ENCODE data around the gene VPS13D.
A peak's percentile ranks its signal among the peaks of the same experiment; 100 is the strongest.
"Not testable (repeated sequence)": the region's sequence is repeated elsewhere in the genome, so short reads cannot be mapped to it uniquely, and the experiment has no call there.

Gene VPS13D

DNA sequence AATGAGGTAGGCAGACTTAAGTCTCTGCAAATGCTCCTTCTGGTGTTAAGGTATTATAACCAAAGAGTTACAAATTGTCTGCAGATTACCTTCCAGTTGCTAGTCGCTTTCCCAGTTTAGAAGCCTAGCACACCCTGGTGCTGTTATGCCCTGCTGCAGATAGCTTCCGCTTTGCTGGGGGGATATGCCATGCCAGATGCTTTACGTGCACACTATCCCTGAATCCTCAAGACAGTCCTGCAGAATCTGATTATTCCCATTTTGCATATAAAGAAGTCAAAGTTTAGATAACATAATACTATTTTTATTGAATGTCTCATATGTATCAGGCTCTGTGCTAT, 221.7 kb downstream of the VPS13D start:
- Histone ChIP-seq H3K9ac (ENCODE audit: low read depth, low read length) (no peak overlapping the region), H3K27me3 (ENCODE audit: control insufficient read depth, insufficient read depth, low read length) (no peaks in the 10 kb centered on the region), H3K4me2 (ENCODE audit: low read length) (no peak overlapping the region), H3K36me3 (ENCODE audit: insufficient read depth, low read length) (peaks cover 10% of the 10 kb centered on the region), H3K9me3 (replicated peaks; ENCODE audit: low read length) (no peaks in the 10 kb centered on the region), H3K4me3 (ENCODE audit: low read length) (no peak overlapping the region), H3K4me1 (ENCODE audit: control insufficient read depth, insufficient read depth, low read length) (peaks cover 67% of the 10 kb centered on the region)

DNA sequence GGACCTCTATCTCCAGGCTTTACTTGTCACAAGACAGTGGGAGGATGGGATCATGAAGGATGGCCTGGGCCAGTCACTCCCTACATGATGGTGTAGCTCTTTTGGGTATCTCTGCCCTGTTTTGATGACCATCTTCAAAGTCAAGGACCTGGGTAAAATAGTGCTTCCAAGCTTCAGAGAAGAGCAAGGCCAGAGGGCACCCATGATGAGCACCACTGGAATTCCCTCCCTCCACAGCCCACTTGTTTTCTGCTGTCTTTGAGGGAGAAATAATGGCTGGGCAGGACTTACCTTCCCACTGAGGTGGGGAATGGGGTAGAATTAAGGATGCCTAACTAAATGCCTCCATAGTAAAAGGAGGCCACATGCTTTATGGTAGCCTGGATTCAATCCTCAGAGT, 222.4 kb downstream of the VPS13D start:
- Histone ChIP-seq H3K9ac (ENCODE audit: low read depth, low read length) (no peak overlapping the region), H3K27me3 (ENCODE audit: control insufficient read depth, insufficient read depth, low read length) (no peaks in the 10 kb centered on the region), H3K36me3 (ENCODE audit: insufficient read depth, low read length) (peaks cover 10% of the 10 kb centered on the region), H3K4me2 (ENCODE audit: low read length) (no peak overlapping the region), H3K9me3 (replicated peaks; ENCODE audit: low read length) (no peaks in the 10 kb centered on the region), H3K4me3 (ENCODE audit: low read length) (no peak overlapping the region), H3K4me1 (ENCODE audit: control insufficient read depth, insufficient read depth, low read length) (peaks cover 67% of the 10 kb centered on the region)

DNA sequence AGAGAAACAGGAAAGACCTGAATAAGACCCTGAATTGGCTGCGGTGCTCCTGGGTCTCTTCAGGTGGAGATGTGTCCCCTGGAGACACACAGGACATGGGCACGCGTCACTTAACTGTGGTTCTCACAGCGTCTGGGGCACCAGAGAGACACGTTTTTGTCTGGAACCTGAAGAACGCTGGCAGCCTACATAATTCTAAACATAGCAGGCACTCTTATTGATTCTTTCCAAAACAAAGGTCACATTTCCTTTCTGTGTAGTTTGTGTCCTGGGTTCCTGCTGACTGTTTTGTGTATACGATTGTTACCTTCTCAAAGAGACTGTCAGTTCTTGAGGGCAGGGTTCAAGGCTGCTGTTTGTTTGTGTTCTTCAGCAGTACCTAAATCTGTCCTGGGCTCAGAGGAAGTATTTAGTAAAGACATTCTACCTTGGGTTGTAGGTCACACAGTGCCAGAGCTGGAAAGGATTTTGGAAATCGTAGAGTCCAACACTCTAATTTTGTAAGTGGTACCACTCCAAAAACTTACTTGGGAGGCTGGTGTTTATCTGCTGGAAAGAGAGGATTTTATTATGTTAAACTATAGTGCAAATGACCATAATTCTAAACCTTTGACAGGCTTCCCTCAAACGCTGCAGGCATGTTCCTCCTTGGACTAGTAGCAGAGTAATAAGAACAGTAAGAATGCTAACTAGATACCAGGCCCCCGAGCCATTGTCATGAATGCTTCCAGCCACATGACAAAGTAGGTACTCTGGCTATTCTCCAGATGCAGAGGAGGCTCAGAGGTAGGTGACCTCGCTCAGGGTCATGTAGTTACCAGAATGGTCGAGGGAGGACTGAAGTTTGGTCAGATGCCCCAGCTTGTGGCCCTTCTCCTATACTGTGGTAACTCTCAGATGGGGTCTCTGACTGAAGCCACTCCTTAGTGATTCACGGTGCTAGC, 223.8 kb downstream of the VPS13D start:
- Histone ChIP-seq H3K4me1 (ENCODE audit: control insufficient read depth, insufficient read depth, low read length) (peaks cover 67% of the 10 kb centered on the region), H3K4me3 (ENCODE audit: low read length) (no peak overlapping the region), H3K9me3 (replicated peaks; ENCODE audit: low read length) (no peaks in the 10 kb centered on the region), H3K9ac (ENCODE audit: low read depth, low read length) (peak overlapping the region; percentile 23), H3K4me2 (ENCODE audit: low read length) (peak overlapping the region; percentile 58), H3K36me3 (ENCODE audit: insufficient read depth, low read length) (peaks cover 10% of the 10 kb centered on the region), H3K27me3 (ENCODE audit: control insufficient read depth, insufficient read depth, low read length) (no peaks in the 10 kb centered on the region)

DNA sequence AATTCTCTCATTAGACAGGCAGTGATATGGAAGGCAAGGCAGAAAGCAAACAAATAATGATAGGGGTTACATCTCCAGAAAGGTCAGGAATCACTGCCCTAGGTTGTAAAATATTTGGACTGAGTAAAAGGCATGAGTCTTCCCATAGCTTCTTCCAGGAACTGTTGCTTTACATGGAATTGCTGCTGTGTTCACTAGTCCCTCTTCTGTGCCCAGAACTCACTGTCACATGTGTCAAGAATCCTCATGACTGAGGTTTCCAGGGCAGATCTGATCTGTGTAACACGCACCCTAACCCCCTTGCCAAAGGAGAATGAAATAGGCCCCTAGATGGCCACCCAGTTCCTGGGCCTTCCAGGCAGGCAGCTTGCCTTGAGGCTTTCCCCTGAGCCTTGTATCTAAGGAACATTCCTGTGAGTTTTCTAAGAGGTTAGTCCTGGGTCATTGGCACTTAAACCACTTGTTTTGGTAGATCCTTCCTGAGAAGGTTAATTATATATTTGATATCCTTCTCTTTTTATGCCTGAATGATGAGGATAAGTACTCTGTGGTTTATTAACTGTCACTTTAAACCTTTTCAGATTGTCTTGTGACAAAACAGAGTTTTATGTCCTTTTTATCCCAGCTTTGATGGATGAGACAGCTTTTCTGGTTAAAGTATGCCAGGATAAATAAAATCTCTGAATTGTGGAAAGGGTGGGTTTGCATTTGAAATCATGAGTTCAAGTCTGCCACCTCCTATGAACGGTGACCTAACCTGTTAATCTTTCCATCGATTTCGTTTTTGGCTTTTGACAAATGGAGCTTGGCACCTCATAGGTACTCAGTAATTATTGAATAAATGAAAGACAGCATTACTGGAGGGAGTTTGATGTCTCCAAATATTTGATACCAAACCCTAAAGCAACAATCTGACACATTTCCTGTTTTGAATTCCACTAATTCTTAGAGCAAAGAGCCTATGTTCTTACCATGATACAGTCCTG, 224.9 kb downstream of the VPS13D start:
- Histone ChIP-seq H3K9me3 (replicated peaks; ENCODE audit: low read length) (no peaks in the 10 kb centered on the region), H3K9ac (ENCODE audit: low read depth, low read length) (peak overlapping the region; percentile 23), H3K27me3 (ENCODE audit: control insufficient read depth, insufficient read depth, low read length) (no peaks in the 10 kb centered on the region), H3K36me3 (ENCODE audit: insufficient read depth, low read length) (peaks cover 10% of the 10 kb centered on the region), H3K4me2 (ENCODE audit: low read length) (peak overlapping the region; percentile 58), H3K4me1 (ENCODE audit: control insufficient read depth, insufficient read depth, low read length) (peaks cover 58% of the 10 kb centered on the region), H3K4me3 (ENCODE audit: low read length) (no peak overlapping the region)

DNA sequence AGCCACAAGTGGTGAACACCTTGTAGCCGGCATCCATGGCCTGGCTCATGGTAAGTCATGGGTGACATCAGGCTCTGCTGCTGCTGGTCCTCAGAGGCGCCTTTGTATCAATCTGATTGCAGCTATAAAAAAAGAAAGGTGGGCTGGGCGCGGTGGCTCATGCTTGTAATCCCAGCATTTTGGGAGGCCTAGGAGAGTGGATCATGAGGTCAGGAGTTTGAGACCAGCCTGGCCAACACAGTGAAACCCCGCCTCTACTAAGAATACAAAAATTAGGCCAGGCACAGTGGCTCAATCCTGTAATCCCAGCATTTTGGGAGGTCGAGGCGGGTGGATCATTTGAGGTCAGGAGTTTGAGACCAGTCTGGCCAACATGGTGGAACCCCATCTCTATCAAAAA, 226.3 kb downstream of the VPS13D start:
- peaks cover 15% of the 10 kb centered on the region for H3K36me3 ChIP-seq (ENCODE audit: insufficient read depth, low read length)
- H3K27me3 ChIP-seq (ENCODE audit: control insufficient read depth, insufficient read depth, low read length); H3K9me3 ChIP-seq (replicated peaks; ENCODE audit: low read length); H3K4me2 ChIP-seq (ENCODE audit: low read length); H3K4me3 ChIP-seq (ENCODE audit: low read length); H3K9ac ChIP-seq (ENCODE audit: low read depth, low read length): not testable (repeated sequence)
- peaks cover 57% of the 10 kb centered on the region for H3K4me1 ChIP-seq (ENCODE audit: control insufficient read depth, insufficient read depth, low read length)

DNA sequence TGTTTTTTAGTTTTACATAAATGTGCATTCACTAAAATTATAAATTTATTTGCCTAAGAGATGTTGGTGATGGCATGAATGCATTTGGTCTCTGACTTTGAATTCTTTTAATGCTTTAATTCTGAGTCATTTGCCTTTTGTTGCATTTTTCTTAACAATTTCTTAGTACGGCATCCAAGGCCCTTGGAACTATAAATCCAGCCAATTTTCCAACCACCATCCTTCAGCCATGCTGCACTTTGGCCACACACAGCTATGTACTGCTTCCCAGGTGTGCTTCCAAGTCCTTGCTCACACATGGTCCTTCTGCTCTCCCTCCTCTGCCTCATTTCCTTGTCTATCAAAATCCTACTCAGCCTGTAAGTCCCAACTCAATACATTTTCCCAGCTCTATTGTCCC, 227.1 kb downstream of the VPS13D start:
- peak overlapping the region; percentile 59 for H3K4me2 ChIP-seq (ENCODE audit: low read length)
- no peaks in the 10 kb centered on the region for H3K27me3 ChIP-seq (ENCODE audit: control insufficient read depth, insufficient read depth, low read length)
- peaks cover 65% of the 10 kb centered on the region for H3K4me1 ChIP-seq (ENCODE audit: control insufficient read depth, insufficient read depth, low read length)
- peak overlapping the region; percentile 32 for H3K4me3 ChIP-seq (ENCODE audit: low read length)
- H3K9me3 ChIP-seq (replicated peaks; ENCODE audit: low read length) = no peaks in the 10 kb centered on the region
- peaks cover 13% of the 10 kb centered on the region for H3K36me3 ChIP-seq (ENCODE audit: insufficient read depth, low read length)
- no peak overlapping the region for H3K9ac ChIP-seq (ENCODE audit: low read depth, low read length)

DNA sequence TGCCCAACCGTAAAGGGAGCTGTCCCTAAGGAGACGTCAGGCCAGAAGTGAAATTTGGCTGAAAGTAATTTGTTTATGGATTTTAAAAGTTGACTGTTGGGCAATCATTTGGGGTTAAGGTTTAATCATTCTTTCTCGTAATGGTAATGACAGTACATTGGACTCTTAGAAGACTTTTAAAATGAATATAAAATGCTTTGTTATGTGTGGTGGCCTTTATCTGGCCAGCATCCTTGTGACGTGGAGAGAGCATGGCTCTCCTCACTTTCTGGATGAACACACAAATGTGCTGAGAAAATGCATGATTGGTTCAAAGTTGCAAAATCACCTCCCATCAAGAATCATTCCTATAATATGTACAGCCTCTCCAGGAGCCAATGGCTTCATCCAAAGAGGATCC, 227.9 kb downstream of the VPS13D start:
- H3K36me3 ChIP-seq (ENCODE audit: insufficient read depth, low read length) = peaks cover 11% of the 10 kb centered on the region
- no peaks in the 10 kb centered on the region for H3K27me3 ChIP-seq (ENCODE audit: control insufficient read depth, insufficient read depth, low read length)
- no peak overlapping the region for H3K4me3 ChIP-seq (ENCODE audit: low read length)
- no peaks in the 10 kb centered on the region for H3K9me3 ChIP-seq (replicated peaks; ENCODE audit: low read length)
- peaks cover 65% of the 10 kb centered on the region for H3K4me1 ChIP-seq (ENCODE audit: control insufficient read depth, insufficient read depth, low read length)
- H3K4me2 ChIP-seq (ENCODE audit: low read length) = no peak overlapping the region
- no peak overlapping the region for H3K9ac ChIP-seq (ENCODE audit: low read depth, low read length)

DNA sequence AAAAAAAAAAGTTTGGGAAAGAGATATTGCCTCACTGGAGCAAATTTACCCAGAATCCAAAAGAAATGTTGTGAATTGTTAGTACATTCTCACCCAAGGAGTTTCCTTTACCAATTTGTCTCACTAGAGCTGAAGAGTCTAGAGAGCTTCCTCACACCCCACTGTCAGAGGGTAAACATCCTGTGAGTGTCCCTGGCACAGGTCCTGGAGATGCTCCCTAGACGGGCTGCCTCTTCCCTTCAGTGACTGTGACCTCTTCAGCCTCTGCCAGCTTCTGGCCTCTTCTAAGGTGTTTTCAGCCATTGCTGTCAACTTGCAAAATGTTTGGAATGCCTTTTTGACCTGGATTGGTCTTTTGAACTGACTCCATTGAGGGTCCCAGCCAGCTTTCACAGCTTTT, 228.7 kb downstream of the VPS13D start:
- H3K4me1 ChIP-seq (ENCODE audit: control insufficient read depth, insufficient read depth, low read length) = peaks cover 62% of the 10 kb centered on the region
- H3K9ac ChIP-seq (ENCODE audit: low read depth, low read length) = no peak overlapping the region
- H3K4me2 ChIP-seq (ENCODE audit: low read length) = no peak overlapping the region
- H3K36me3 ChIP-seq (ENCODE audit: insufficient read depth, low read length) = peaks cover 15% of the 10 kb centered on the region
- H3K27me3 ChIP-seq (ENCODE audit: control insufficient read depth, insufficient read depth, low read length) = no peaks in the 10 kb centered on the region
- no peaks in the 10 kb centered on the region for H3K9me3 ChIP-seq (replicated peaks; ENCODE audit: low read length)
- H3K4me3 ChIP-seq (ENCODE audit: low read length) = no peak overlapping the region

DNA sequence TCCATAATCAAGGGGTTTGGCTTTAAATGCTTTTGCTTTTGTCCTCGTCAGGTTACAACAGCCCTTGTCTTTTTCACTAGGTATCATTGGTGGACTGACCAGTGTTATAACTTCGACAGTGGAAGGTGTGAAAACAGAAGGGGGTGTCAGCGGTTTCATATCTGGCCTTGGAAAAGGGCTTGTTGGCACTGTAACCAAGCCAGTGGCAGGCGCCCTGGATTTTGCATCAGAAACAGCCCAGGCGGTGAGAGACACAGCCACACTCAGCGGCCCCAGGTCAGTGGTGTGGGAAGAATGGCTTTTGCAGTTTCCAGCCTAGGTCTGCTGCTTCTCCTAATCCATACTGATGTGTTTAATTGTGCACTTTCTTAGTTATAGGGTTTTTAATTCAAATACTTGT, 230.3 kb downstream of the VPS13D start:
- Histone ChIP-seq H3K4me3 (ENCODE audit: low read length) (no peak overlapping the region), H3K36me3 (ENCODE audit: insufficient read depth, low read length) (peaks cover 15% of the 10 kb centered on the region), H3K9me3 (replicated peaks; ENCODE audit: low read length) (no peaks in the 10 kb centered on the region), H3K27me3 (ENCODE audit: control insufficient read depth, insufficient read depth, low read length) (no peaks in the 10 kb centered on the region), H3K9ac (ENCODE audit: low read depth, low read length) (no peak overlapping the region), H3K4me2 (ENCODE audit: low read length) (no peak overlapping the region), H3K4me1 (ENCODE audit: control insufficient read depth, insufficient read depth, low read length) (peaks cover 60% of the 10 kb centered on the region)

DNA sequence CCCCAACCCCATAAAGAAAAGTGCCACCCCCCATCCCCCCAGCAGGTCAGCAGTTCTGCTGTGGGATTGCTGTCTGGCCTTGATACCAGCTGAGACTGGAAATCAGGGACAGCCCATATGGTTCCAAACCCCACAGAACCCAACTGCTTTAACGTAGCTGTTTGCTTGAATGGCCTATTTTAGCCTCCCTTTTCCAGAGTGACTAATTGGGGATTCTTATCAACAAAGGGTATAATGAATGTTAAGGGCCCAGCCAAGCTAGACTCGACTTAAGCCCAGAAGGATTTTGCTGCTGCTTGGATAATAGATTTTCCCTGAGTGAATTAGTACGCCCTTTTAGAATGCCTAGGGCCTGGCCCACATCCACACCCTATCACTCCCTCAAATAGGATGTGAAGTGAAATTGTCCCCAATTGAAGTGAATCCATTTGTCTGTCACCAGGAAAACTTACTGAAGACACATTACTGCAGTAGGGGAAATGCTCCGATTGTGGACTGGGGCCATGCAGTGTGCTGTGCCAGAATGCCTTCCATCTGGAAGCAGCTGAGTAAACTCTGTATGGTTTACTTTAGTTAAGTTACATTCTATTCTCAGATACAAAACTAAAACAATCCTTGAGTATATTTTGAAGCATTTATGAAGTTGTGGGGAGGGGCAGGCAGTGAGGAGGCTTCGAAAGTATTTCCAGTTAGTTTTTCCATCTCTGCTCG, 231.2 kb downstream of the VPS13D start:
- Histone ChIP-seq H3K36me3 (ENCODE audit: insufficient read depth, low read length) (peaks cover 15% of the 10 kb centered on the region), H3K4me2 (ENCODE audit: low read length) (no peak overlapping the region), H3K9me3 (replicated peaks; ENCODE audit: low read length) (no peaks in the 10 kb centered on the region)

DNA sequence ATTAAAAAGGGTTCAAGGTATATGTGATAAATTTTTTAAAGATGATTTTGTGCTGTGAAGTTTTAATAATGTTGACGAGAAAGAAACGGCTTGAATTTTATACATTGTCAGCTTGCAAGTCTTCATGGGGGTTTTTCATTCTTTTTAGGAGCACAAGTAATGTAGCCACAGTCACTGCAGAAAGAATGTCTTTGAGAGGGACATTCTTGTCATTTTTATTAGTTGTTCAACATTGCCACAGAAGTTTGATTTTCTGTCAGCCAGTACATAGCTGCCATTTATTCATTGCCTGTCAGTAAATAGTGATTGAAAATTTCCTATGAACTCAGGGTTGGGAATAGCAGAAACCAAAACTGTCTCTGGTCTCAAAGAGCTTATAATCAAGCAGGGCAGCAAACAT, 231.9 kb downstream of the VPS13D start:
- Histone ChIP-seq H3K4me1 (ENCODE audit: control insufficient read depth, insufficient read depth, low read length) (peaks cover 47% of the 10 kb centered on the region), H3K4me3 (ENCODE audit: low read length) (no peak overlapping the region), H3K9me3 (replicated peaks; ENCODE audit: low read length) (no peaks in the 10 kb centered on the region), H3K4me2 (ENCODE audit: low read length) (no peak overlapping the region), H3K9ac (ENCODE audit: low read depth, low read length) (no peak overlapping the region), H3K36me3 (ENCODE audit: insufficient read depth, low read length) (peaks cover 15% of the 10 kb centered on the region), H3K27me3 (ENCODE audit: control insufficient read depth, insufficient read depth, low read length) (no peaks in the 10 kb centered on the region)

More for the DNA sequence above, 231.2 kb downstream of the VPS13D start:
- Histone ChIP-seq H3K9ac (ENCODE audit: low read depth, low read length) (no peak overlapping the region), H3K27me3 (ENCODE audit: control insufficient read depth, insufficient read depth, low read length) (no peaks in the 10 kb centered on the region), H3K4me1 (ENCODE audit: control insufficient read depth, insufficient read depth, low read length) (peaks cover 54% of the 10 kb centered on the region), H3K4me3 (ENCODE audit: low read length) (no peak overlapping the region)

Measured in skeletal muscle satellite cell (primary cell).